Ovary (tissue), 9 donors: ENCODE data around the gene CHCHD6. TPM values are rescaled to one million over a fixed set of nuclear protein-coding genes. Genes with fewer than 3 reads are reported as not detected.

ENCODE experiments used
- DNase-seq, 5 donors: peaks; one replicate each; pipeline ENCODE4 v3.0.0-alpha.2; 2019 to 2020
- H3K27ac ChIP-seq, 2 donors: fragments of 200-600 bp; one replicate each; pipeline versions ENCODE4 v1.5.1 to v1.8.0; 2019 to 2022
- H3K27me3 ChIP-seq: fragments of 200-600 bp; one replicate; pipeline ENCODE4 v1.8.0; 2022
- H3K36me3 ChIP-seq: fragments of 200-600 bp; sonication (generic); one replicate; pipeline ENCODE4 v1.5.1; 2019
- H3K4me1 ChIP-seq: one replicate; pipeline ENCODE4 v1.8.1; 2013; ENCODE audit warnings: mild to moderate bottlenecking, moderate library complexity; ENCODE audit not compliant: insufficient read depth
- H3K4me3 ChIP-seq: fragments of 200-600 bp; sonication (generic); one replicate; pipeline ENCODE4 v1.5.1; 2017
- H3K9me3 ChIP-seq, 2 donors: fragments of 200-600 bp in 1 of 2; sonication (generic) in 1 of 2; one replicate each; pipeline versions ENCODE4 v1.5.1 to v1.8.1; 2013 to 2019; ENCODE audit warnings: mild to moderate bottlenecking in 1 of 2, moderate library complexity in 1 of 2
- CTCF ChIP-seq, 3 donors: fragments of 450-650 bp in 2 of 3; fragments of 200-600 bp in 1 of 3; IDR thresholded peaks; one replicate each; pipeline versions ENCODE4 v1.5.1 to v1.8.0; 2016 to 2022; ENCODE audit warnings: antibody characterized with exemption in 3 of 3, mild to moderate bottlenecking in 1 of 3
- EP300 ChIP-seq: sonication (generic); formaldehyde crosslinking; IDR thresholded peaks from one replicate; pipeline ENCODE4 v1.6.1; 2017; ENCODE audit warnings: antibody characterized with exemption
- POLR2A ChIP-seq: fragments of 450-650 bp; IDR thresholded peaks from one replicate; pipeline ENCODE4 v1.6.1; 2017; ENCODE audit warnings: antibody characterized with exemption, mild to moderate bottlenecking, moderate library complexity
- WGBS, 3 donors: extraction: QIAGEN DNeasy Blood & Tissue Kit in 1 of 3; methylation state at CpG; one replicate each; pipeline versions ENCODE4 v1.1.5 to v1.1.7; 2013 to 2017; 5-methylcytosine and 5-hydroxymethylcytosine counted together
- intact Hi-C, 4 donors: fragments of 100-400 bp; cut with DNase I; formaldehyde crosslinking; loops; one replicate each; pipeline versions ENCODE4 v1.11.0 to v1.15.1; 2022 to 2023
- polyA plus RNA-seq, 2 donors: library from polyadenylated mRNA; stranded (reverse); fragments of 200-250 nt in 1 of 2; fragments of 350-450 nt in 1 of 2; fragmentation: Illumina TruSeq in 1 of 2; extraction: RNeasy Lipid Tissue Mini Kit (QIAGEN cat#74804) in 1 of 2; gene quantifications; one replicate each; pipeline ENCODE4 v1.2.3, GENCODE V29; 2013 to 2014
- total RNA-seq, 7 donors: library from RNA; depleted of rRNA in 2 of 7; stranded (reverse); fragments of >200 nt in 2 of 7; fragmentation: NEBNext Ultra II Directional in 3 of 7; extraction: Animal tissue kit (Norgen Biotek cat#: 25700) in 3 of 7; gene quantifications; one replicate each; pipeline versions ENCODE4 v1.1.0 to v1.2.4, GENCODE V29; 2016 to 2023
- donor health status: DM: no; HTN: no; CAD: no; lungs with moderate emphysema.
- donor health status: DM: no; HTN: no; CAD: no.
- donor health status: Bipolar disorder and iron deficiency.
- donor health status: DM: yes; HTN: yes; CAD: no.
- donor health status: DM: no; HTN: no; CAD: no.
- donor health status: DM: yes; HTN: yes; CAD: no.

CHCHD6 gene
- total and polyA plus RNA-seq, 9 donors, result 8.5 to 24.6 (median 19.5) TPM

GRCh38 chr3:126995926-126996512 lies 292.0 kb downstream of the CHCHD6 start:
- Histone ChIP-seq H3K36me3 (no peaks in the 10 kb centered on the region), H3K4me1 (peaks cover 8% of the 10 kb centered on the region), H3K9me3 (no peaks in the 10 kb centered on the region), H3K27ac (no peak overlapping the region), H3K4me3 (no peak overlapping the region), H3K27me3 (no peaks in the 10 kb centered on the region)
- TF ChIP-seq CTCF (IDR thresholded peaks at IDR 0.05) (no peak), EP300 (no peak), POLR2A (no peak)
- intact Hi-C loops, result loop anchor here in 2 of 4 donors (5.0 to 10.0 kb wide), 2 partner anchors 244 to 549 kb away; no protein-coding TSS in a partner anchor
- 82 to 84% (median 83%) methylated on average over 10 to 11 of the region's 11 CpGs for WGBS, 3 donors
- DNase-seq, result no peak

GRCh38 chr3:126996905-126997304 lies 292.9 kb downstream of the CHCHD6 start:
- Histone ChIP-seq H3K4me1 (peaks cover 9% of the 10 kb centered on the region), H3K9me3 (no peaks in the 10 kb centered on the region), H3K36me3 (no peaks in the 10 kb centered on the region), H3K4me3 (no peak overlapping the region), H3K27me3 (no peaks in the 10 kb centered on the region), H3K27ac (no peak overlapping the region)
- DNase-seq, result no peak
- 86 to 91% (median 91%) methylated on average over 7 of the region's 7 CpGs for WGBS, 3 donors
- intact Hi-C loops, result loop anchor here in 2 of 4 donors (5.0 to 10.0 kb wide), 2 partner anchors 245 to 548 kb away; no protein-coding TSS in a partner anchor
- TF ChIP-seq EP300 (no peak), POLR2A (no peak), CTCF (IDR thresholded peaks at IDR 0.05) (no peak)

- DNase-seq, result no peak
- Histone ChIP-seq H3K36me3 (no peaks in the 10 kb centered on the region), H3K4me1 (peaks cover 13% of the 10 kb centered on the region), H3K4me3 (no peak overlapping the region), H3K27ac (no peak overlapping the region), H3K9me3 (no peaks in the 10 kb centered on the region), H3K27me3 (no peaks in the 10 kb centered on the region)
- intact Hi-C loops, result loop anchor here in 2 of 4 donors (5.0 to 10.0 kb wide), 2 partner anchors 245 to 547 kb away; no protein-coding TSS in a partner anchor
- 88 to 92% (median 89%) methylated on average over 17 to 19 of the region's 19 CpGs for WGBS, 3 donors
- no peak for TF ChIP-seq CTCF (IDR thresholded peaks at IDR 0.05)
- no peak for TF ChIP-seq EP300
- TF ChIP-seq POLR2A, result no peak
These were observed 293.5 kb downstream of the CHCHD6 start for GRCh38 chr3:126997455-126998038.

GRCh38 chr3:126998320-126998719 lies 294.3 kb downstream of the CHCHD6 start:
- Histone ChIP-seq H3K4me1 (peaks cover 16% of the 10 kb centered on the region), H3K27ac (no peak overlapping the region), H3K27me3 (no peaks in the 10 kb centered on the region), H3K4me3 (no peak overlapping the region), H3K9me3 (no peaks in the 10 kb centered on the region), H3K36me3 (no peaks in the 10 kb centered on the region)
- DNase-seq, result no peak
- intact Hi-C loops, result loop anchor here in 2 of 4 donors (5.0 to 10.0 kb wide), 2 partner anchors 246 to 546 kb away; no protein-coding TSS in a partner anchor
- TF ChIP-seq POLR2A, result no peak
- TF ChIP-seq EP300, result no peak
- TF ChIP-seq CTCF (IDR thresholded peaks at IDR 0.05), result no peak
- WGBS, 3 donors, result 70 to 81% (median 79%) methylated on average over 4 of the region's 4 CpGs
